Activated CD8-positive, alpha-beta memory T cell treated with anti-CD3 and anti-CD28 coated beads, Interleukin-2, amount 50 U/mL, for 4 hours (primary cell): Measurements from ENCODE around the gene ANHX.
"Not testable (repeated sequence)": the region's sequence is repeated elsewhere in the genome, so short reads cannot be mapped to it uniquely, and the experiment has no call there.

Experiments
- DNase-seq: peaks from one replicate; pipeline ENCODE4 v3.0.0-alpha.2; 2020

The ANHX gene

GRCh38 chr12:133235401-133236112 is at the start of gene ANHX:
ANHX (minus strand) TSS chr12:133235877; CDS start chr12:133234356, 1,521 bp downstream.
- DNase-seq = no peak

- DNase-seq = not testable (repeated sequence)
These were observed 29.0 kb upstream of the ANHX start for GRCh38 chr12:133264668-133265067.

- no peak for DNase-seq
These were observed 28.5 kb upstream of the ANHX start for GRCh38 chr12:133264173-133264572.

- DNase-seq = no peak
These were observed 20.6 kb upstream of the ANHX start for GRCh38 chr12:133256321-133256720.

- not testable (repeated sequence) for DNase-seq
These were observed 20.2 kb upstream of the ANHX start for GRCh38 chr12:133255833-133256232.

- DNase-seq = no peak
These were observed 16.1 kb upstream of the ANHX start for GRCh38 chr12:133251732-133252131.

- DNase-seq = no peak
These were observed 879 bp upstream of the ANHX start for GRCh38 chr12:133236556-133236955.

- DNase-seq = no peak
These were observed 467 bp upstream of the ANHX start for GRCh38 chr12:133236144-133236543.

GRCh38 chr12:133234971-133235370 is 706 bp downstream of the ANHX start:
- DNase-seq = no peak

GRCh38 chr12:133233993-133234564 is 1.6 kb downstream of the ANHX start:
- DNase-seq = no peak

GRCh38 chr12:133233006-133233405 is 2.7 kb downstream of the ANHX start:
- no peak for DNase-seq

- no peak for DNase-seq
These were observed 4.7 kb downstream of the ANHX start for GRCh38 chr12:133231001-133231400.

GRCh38 chr12:133227281-133227852 is 8.3 kb downstream of the ANHX start:
- no peak for DNase-seq

GRCh38 chr12:133226690-133227089 is 9.0 kb downstream of the ANHX start:
- no peak for DNase-seq

GRCh38 chr12:133225527-133225926 is 10.2 kb downstream of the ANHX start:
- DNase-seq = no peak

GRCh38 chr12:133222211-133222610 is 13.5 kb downstream of the ANHX start:
- DNase-seq = no peak

GRCh38 chr12:133221241-133221640 is 14.4 kb downstream of the ANHX start:
- DNase-seq = no peak

- no peak for DNase-seq
These were observed 15.2 kb downstream of the ANHX start for GRCh38 chr12:133220521-133220920.

GRCh38 chr12:133217219-133217618 is 18.5 kb downstream of the ANHX start:
- no peak for DNase-seq

- no peak for DNase-seq
These were observed 20.0 kb downstream of the ANHX start for GRCh38 chr12:133215724-133216123.

GRCh38 chr12:133206390-133206789 is 29.3 kb downstream of the ANHX start:
- no peak for DNase-seq

- DNase-seq = no peak
These were observed 31.4 kb downstream of the ANHX start for GRCh38 chr12:133204264-133204603.

- DNase-seq = no peak
These were observed 32.1 kb downstream of the ANHX start for GRCh38 chr12:133203344-133204263.
